ENCODE measurements around the gene TNFSF8. TPM values are rescaled to one million over a fixed set of nuclear protein-coding genes. Genes with fewer than 3 reads are reported as not detected.

TNFSF8 gene
- total RNA-seq, 1 donor = 83.1 TPM

DNA sequence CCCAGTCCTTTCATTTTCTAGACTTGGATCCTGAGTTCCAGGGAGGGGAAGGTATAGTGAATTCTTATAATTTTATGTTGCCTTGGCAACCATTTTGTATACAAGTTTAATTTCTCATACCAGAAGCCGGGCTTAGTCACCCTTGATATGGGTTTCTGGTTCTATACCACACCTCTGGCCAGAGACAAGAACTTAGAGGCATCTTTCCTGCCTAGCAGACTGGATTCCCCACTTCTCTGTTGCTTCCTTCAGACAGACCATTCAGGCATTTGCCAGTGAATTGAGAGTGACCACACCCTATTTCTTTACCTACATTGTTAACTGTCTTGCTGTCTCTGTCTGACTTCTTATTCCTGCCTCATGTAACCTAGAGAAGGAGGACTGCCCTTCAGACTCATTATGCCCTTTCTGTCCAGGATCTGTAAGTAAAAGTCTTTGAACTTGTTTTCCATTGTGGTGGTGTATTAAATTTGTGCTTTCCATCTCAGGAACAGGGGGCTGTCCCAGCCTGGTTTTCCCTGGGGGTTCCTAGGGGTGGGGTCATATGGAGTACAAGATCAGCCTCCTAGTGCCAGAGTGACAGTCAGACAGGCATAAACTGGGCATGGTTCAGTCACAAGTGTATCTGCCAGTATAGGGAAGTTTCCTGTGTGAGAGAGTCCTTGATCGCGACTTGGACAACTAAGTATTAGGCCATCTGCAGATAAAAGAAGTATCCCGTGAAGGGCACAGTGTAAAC is 27.4 kb downstream of the TNFSF8 start:
- H3K9me3 ChIP-seq (ENCODE audit: low read depth, low read length) = no peaks in the 10 kb centered on the region
- peaks cover 72% of the 10 kb centered on the region for H3K4me1 ChIP-seq (ENCODE audit: insufficient read depth, low read length)
- no peaks in the 10 kb centered on the region for H3K27me3 ChIP-seq (ENCODE audit: insufficient read depth, low read length)
- no peak overlapping the region for H3K4me3 ChIP-seq (ENCODE audit: low read length)

DNA sequence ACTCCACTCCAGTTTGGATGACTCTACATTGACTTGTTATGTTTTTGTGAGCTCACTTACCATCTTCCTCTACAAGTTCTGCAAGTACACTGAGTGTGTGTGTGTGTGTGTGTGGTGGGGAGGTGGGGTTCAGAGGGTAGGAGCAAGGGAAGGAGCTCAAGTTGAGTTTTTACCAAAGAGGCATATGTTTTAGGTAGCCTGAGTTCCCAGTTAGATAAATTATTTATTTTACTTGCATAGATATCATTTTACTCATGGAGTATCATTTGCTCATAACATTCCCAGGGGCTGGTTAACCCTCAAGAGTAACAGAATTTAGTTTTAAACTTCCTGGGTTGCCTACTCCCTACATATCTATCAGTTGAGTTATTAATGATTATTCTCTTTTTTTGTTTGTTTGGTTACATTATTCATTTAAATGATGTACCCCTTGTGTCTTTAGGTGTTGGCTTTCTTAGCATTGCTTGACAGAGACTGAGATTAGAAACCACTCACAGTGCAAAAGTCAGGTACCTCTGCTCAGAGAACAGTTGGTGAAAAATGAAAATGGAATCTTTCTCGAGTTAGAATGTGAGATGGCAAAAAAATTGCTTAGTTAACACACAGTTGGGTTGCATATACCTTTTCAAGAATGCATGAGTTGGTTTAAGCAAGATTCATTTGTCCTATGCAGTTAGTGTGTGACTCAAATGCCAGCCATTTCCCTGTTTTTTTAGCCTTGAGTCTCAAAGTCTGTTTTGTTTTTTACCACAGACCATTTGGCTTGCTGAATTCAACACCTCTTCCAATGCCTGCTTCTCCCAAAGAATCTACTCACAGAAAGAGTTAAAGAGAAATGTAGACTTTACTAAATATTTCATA is 29.2 kb downstream of the TNFSF8 start:
- no peak overlapping the region for H3K4me3 ChIP-seq (ENCODE audit: low read length)
- no peaks in the 10 kb centered on the region for H3K9me3 ChIP-seq (ENCODE audit: low read depth, low read length)
- H3K4me1 ChIP-seq (ENCODE audit: insufficient read depth, low read length) = peaks cover 73% of the 10 kb centered on the region
- no peaks in the 10 kb centered on the region for H3K27me3 ChIP-seq (ENCODE audit: insufficient read depth, low read length)

DNA sequence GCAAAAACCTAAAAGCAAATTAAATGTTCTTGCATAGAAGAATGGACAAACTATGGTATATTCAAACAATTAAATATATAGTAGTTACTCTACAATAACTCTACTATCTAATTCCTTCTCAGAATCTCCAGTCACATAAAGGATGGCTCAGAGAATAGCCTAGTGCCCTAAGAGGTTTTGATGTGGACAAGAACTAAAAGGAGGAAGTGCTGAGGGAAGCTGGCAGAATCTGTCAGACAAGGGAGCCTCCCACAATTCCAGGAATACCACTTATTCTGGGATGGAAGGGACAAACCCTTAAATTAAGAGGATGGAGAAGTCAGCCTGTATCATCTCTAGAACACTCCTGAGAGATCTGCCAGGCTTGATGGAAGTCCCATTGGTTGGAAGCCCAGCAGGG is 30.4 kb downstream of the TNFSF8 start:
- H3K4me3 ChIP-seq (ENCODE audit: low read length) = no peak overlapping the region
- H3K4me1 ChIP-seq (ENCODE audit: insufficient read depth, low read length) = peaks cover 84% of the 10 kb centered on the region
- H3K27me3 ChIP-seq (ENCODE audit: insufficient read depth, low read length) = no peaks in the 10 kb centered on the region
- H3K9me3 ChIP-seq (ENCODE audit: low read depth, low read length) = no peaks in the 10 kb centered on the region

DNA sequence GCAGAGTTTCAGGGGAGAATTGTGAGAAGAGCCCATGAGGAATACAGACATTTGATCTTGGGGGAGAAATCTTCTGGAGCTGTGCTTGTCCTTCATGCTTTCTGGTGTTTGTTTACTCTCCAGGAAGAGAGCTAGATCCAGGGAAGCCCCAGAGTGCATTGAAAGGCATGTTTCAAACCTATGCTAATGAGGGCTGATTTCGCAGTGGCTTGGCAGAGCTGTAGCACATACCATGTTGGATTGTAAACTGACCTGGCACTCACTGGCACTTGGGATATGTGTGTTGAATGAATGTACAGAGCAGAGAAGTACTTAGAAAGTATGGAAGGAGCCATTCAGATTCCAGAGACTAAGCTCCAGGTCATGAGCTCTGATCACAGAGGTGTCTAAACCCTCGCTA is 30.9 kb downstream of the TNFSF8 start:
- H3K4me3 ChIP-seq (ENCODE audit: low read length) = no peak overlapping the region
- H3K4me1 ChIP-seq (ENCODE audit: insufficient read depth, low read length) = peaks cover 90% of the 10 kb centered on the region
- H3K9me3 ChIP-seq (ENCODE audit: low read depth, low read length) = no peaks in the 10 kb centered on the region
- no peaks in the 10 kb centered on the region for H3K27me3 ChIP-seq (ENCODE audit: insufficient read depth, low read length)

- H3K4me1 ChIP-seq (ENCODE audit: insufficient read depth, low read length) = peaks cover 94% of the 10 kb centered on the region
- H3K9me3 ChIP-seq (ENCODE audit: low read depth, low read length) = no peaks in the 10 kb centered on the region
- no peak overlapping the region for H3K4me3 ChIP-seq (ENCODE audit: low read length)
- H3K27me3 ChIP-seq (ENCODE audit: insufficient read depth, low read length) = no peaks in the 10 kb centered on the region
These were observed 31.6 kb downstream of the TNFSF8 start for GRCh38 chr9:114898741-114899140.

DNA sequence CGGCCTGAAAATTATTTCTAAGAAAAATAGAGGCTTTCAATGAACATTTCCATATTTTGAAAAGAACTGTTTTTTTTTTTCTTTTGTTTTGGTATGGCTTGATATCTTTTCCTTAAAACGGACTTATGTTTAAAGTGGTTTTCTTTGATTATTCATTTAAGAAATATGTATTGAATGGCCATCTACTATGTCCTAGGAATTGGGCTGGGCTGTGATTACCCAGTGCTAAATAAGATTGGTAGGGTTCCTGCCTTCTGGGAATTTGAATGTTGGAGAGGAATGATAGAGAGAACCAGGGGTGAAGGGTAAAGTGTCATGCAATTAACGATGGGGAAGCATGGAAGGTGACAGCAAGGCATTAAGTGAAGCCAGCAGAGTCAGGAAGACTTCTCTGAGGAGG is 33.2 kb downstream of the TNFSF8 start:
- peaks cover 90% of the 10 kb centered on the region for H3K4me1 ChIP-seq (ENCODE audit: insufficient read depth, low read length)
- H3K27me3 ChIP-seq (ENCODE audit: insufficient read depth, low read length) = no peaks in the 10 kb centered on the region
- H3K9me3 ChIP-seq (ENCODE audit: low read depth, low read length) = no peaks in the 10 kb centered on the region
- no peak overlapping the region for H3K4me3 ChIP-seq (ENCODE audit: low read length)

DNA sequence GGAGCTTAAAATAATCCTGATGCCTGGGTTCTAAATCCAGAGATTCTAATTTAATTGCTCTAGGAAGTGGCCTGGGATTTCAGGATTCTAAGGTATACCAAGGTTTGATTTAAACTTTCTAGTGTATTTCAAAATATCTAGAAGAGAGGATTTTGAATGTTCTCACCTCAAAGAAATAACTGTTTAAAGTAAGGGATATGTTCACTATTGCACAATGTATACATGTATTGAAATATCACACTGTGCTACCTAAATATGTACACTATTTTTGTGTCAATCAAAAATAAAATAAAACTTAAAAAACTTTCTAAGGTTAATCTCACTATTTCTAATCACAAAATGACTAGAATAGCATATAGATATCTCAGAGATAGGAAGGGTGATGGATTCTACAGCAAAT is 34.0 kb downstream of the TNFSF8 start:
- Histone ChIP-seq H3K4me1 (ENCODE audit: insufficient read depth, low read length) (peaks cover 81% of the 10 kb centered on the region), H3K27me3 (ENCODE audit: insufficient read depth, low read length) (no peaks in the 10 kb centered on the region), H3K4me3 (ENCODE audit: low read length) (no peak overlapping the region), H3K9me3 (ENCODE audit: low read depth, low read length) (no peaks in the 10 kb centered on the region)

- no peaks in the 10 kb centered on the region for H3K27me3 ChIP-seq (ENCODE audit: insufficient read depth, low read length)
- peaks cover 74% of the 10 kb centered on the region for H3K4me1 ChIP-seq (ENCODE audit: insufficient read depth, low read length)
- H3K4me3 ChIP-seq (ENCODE audit: low read length) = no peak overlapping the region
- H3K9me3 ChIP-seq (ENCODE audit: low read depth, low read length) = no peaks in the 10 kb centered on the region
These were observed 34.8 kb downstream of the TNFSF8 start for GRCh38 chr9:114895521-114895991.

DNA sequence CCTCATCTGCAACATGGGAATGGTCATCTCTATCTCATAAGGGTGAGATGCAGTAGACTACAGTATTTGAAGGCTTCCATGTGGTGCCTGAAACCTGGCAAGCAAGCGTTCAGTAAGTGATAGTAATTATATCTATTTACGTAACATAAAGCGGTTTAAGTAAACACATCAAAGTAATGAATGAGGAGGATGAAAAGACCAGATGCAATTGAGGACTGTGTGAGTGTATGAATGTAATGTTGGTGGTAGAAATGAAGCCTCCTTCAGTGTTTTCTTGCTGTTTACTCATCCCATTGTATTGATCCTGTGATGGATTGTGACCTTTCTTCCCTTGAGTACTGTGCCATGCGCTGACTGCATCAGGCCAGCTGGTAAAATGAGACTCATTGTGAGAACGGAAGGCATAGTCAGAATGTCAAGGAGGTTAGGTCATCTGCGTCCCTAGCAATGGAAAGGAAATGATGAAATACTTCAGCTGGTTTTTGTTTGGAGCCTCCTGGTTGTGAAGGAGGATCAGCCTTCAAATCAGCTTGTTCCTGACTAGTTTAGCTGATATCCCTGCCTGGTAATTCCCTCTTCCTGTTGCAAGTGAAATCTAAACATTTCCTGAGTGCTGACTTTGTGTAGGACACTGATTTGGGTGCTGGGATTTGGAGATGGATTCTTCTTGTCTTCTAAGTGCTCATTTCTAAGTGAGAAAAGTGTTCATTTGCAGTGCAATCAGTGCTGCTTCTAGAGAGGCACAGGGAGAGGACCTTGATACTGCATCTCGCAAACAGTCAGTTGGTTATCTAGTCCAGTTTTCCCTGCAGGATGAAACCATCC is 35.6 kb downstream of the TNFSF8 start:
- Histone ChIP-seq H3K9me3 (ENCODE audit: low read depth, low read length) (no peaks in the 10 kb centered on the region), H3K4me3 (ENCODE audit: low read length) (no peak overlapping the region), H3K4me1 (ENCODE audit: insufficient read depth, low read length) (peaks cover 72% of the 10 kb centered on the region), H3K27me3 (ENCODE audit: insufficient read depth, low read length) (no peaks in the 10 kb centered on the region)

GRCh38 chr9:114894206-114894605 is 36.2 kb downstream of the TNFSF8 start:
- Histone ChIP-seq H3K4me3 (ENCODE audit: low read length) (no peak overlapping the region), H3K27me3 (ENCODE audit: insufficient read depth, low read length) (no peaks in the 10 kb centered on the region), H3K9me3 (ENCODE audit: low read depth, low read length) (no peaks in the 10 kb centered on the region), H3K4me1 (ENCODE audit: insufficient read depth, low read length) (peaks cover 72% of the 10 kb centered on the region)

DNA sequence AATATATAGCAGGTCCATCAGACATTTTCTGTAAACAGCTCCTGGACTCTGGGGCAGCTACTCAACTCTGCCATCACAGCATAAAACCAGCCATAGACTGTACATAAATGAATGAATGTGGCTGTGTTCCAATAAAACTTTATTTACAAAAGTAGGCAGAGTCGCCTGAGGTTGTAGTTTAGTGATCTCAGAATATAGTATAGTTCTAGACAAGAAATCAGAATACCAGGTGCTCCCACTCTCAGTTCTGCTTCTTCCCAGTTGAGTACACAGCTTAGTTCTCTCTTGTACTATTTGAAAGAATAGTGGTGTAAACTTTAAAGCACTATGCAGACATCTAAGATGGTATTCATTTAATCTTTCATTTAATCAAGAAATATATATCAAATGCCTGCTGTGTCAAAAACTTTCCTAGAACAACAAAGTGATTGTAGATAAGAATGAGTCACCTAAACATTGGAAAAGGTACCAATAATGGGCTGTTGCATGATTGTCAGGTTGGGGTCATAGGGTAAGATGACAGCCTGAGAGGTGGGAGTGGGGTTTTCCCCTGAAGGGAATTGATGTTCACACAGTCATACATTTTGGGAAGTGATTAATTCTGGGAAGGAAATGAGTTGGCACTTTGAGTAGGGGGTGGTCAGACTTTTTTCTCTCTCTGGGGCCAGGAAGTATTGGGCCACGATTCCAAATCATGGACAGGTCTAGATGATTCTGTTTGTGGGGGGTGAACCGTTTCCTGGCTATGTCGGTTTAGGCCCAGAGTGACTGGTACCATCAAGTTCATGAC is 37.0 kb downstream of the TNFSF8 start:
- peaks cover 71% of the 10 kb centered on the region for H3K4me1 ChIP-seq (ENCODE audit: insufficient read depth, low read length)
- no peaks in the 10 kb centered on the region for H3K27me3 ChIP-seq (ENCODE audit: insufficient read depth, low read length)
- no peaks in the 10 kb centered on the region for H3K9me3 ChIP-seq (ENCODE audit: low read depth, low read length)
- H3K4me3 ChIP-seq (ENCODE audit: low read length) = no peak overlapping the region

DNA sequence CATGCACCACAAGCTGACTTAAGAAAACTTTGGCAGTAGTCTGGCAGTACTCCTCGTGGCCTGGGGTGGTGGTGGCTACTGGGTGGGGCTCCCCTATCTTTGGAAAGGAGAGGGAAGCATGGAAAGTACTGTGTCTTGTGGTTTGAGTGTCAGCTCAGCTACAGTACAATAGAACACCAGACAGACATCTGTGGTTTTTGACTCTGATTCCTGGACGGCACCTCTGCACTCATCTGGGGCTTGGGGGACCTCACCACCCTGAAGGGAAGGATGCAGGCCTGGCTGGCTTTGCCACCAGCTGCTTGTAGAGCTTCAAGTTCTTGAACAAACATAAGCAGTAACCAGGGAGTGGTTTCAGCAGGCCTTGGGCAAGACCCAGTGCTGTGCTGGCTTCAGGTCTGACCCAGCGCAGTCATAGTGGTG is 40.6 kb downstream of the TNFSF8 start:
- Histone ChIP-seq H3K4me3 (ENCODE audit: low read length) (no peak overlapping the region), H3K27me3 (ENCODE audit: insufficient read depth, low read length) (no peaks in the 10 kb centered on the region), H3K9me3 (ENCODE audit: low read depth, low read length) (peaks cover 2% of the 10 kb centered on the region), H3K4me1 (ENCODE audit: insufficient read depth, low read length) (peaks cover 40% of the 10 kb centered on the region)

DNA sequence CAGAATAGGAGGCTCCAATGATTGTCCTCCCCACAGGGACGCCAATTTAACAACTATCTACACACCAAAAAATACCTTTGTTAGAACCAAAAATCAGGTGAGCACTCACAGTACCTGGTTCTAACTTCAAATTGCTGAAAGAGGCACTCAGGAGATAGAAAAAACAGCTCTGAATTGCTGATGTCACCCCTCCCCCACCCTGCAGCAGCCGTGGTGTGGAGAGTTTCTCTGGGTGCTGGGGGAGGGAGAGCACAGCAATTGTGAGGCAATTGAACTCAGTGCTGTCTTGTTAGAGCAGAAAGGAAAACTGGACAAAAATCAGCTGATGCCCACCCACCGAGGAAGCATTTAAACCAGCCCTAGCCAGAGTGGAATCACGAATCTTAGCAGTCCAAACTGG is 41.8 kb downstream of the TNFSF8 start:
- peaks cover 28% of the 10 kb centered on the region for H3K4me1 ChIP-seq (ENCODE audit: insufficient read depth, low read length)
- peaks cover 14% of the 10 kb centered on the region for H3K9me3 ChIP-seq (ENCODE audit: low read depth, low read length)
- H3K4me3 ChIP-seq (ENCODE audit: low read length) = no peak overlapping the region
- H3K27me3 ChIP-seq (ENCODE audit: insufficient read depth, low read length) = no peaks in the 10 kb centered on the region

- no peak overlapping the region for H3K4me3 ChIP-seq (ENCODE audit: low read length)
- peaks cover 14% of the 10 kb centered on the region for H3K9me3 ChIP-seq (ENCODE audit: low read depth, low read length)
- no peaks in the 10 kb centered on the region for H3K27me3 ChIP-seq (ENCODE audit: insufficient read depth, low read length)
- peaks cover 25% of the 10 kb centered on the region for H3K4me1 ChIP-seq (ENCODE audit: insufficient read depth, low read length)
These were observed 42.4 kb downstream of the TNFSF8 start for GRCh38 chr9:114887963-114888362.
